ENCODE data around the gene USHBP1. TPM values are rescaled to one million over a fixed set of nuclear protein-coding genes. Genes with fewer than 3 reads are reported as not detected.

USHBP1 gene
- total and polyA plus RNA-seq, 10 of the 15 experiments (the other 5 are each of a cell fraction or from before 2014, with no cell fraction given), result 0.05 to 0.96 (median 0.22) TPM; not detected in 2

- TF ChIP-seq PKNOX1 (IDR thresholded peaks at IDR 0.05) (no peak), CBX3 (IDR thresholded peaks at IDR 0.05; ENCODE audit: borderline replicate concordance, low read depth) (no peak), REST (IDR thresholded peaks at IDR 0.05; ENCODE audit: low read depth, low read length) (no peak), YY1 (IDR thresholded peaks at IDR 0.05; ENCODE audit: low read depth, low read length) (0 out of 2 replicates have a peak, but pooled peaks have one; percentile 64), USF2 (IDR thresholded peaks at IDR 0.05; ENCODE audit: borderline replicate concordance, low read depth, low read length) (no peak), PAX8 (IDR thresholded peaks at IDR 0.05) (no peak), ZBTB11 (CRISPR knock-in tag; IDR thresholded peaks at IDR 0.05) (no peak), BACH1 (IDR thresholded peaks at IDR 0.05; ENCODE audit: borderline replicate concordance) (no peak), MTA3 (IDR thresholded peaks at IDR 0.05; ENCODE audit: borderline replicate concordance, low read length) (no peak), DPF2 (IDR thresholded peaks at IDR 0.05) (peak; percentile 38), NFXL1 (IDR thresholded peaks at IDR 0.05; ENCODE audit: borderline replicate concordance) (no peak), CHD1 (IDR thresholded peaks at IDR 0.05; ENCODE audit: low read depth, low read length) (no peak), ELK1 (IDR thresholded peaks at IDR 0.05; ENCODE audit: low read depth, low read length) (no peak), NKRF (conservative IDR thresholded peaks at IDR 0.05) (peak; percentile 70), GATAD2B (conservative IDR thresholded peaks at IDR 0.05; ENCODE audit: low read depth) (peak; percentile 84), MXI1 (IDR thresholded peaks at IDR 0.05; ENCODE audit: low read depth, low read length) (peak; percentile 47; the same call in 1 of the 2 replicates), CREB1 (IDR thresholded peaks at IDR 0.05; ENCODE audit: low read depth) (no peak), TCF12 (IDR thresholded peaks at IDR 0.05; ENCODE audit: low read depth, low read length) (0 out of 2 replicates have a peak, but pooled peaks have one; percentile 10)
Observed at GRCh38 chr19:17282488-17283125, 18.1 kb upstream of the USHBP1 start (continued).

Data from GM12878 (cell line).